SK-N-SH treated with all-trans-retinoic acid at 6 μM for 48 hours (cell line): Measurements from ENCODE around the gene SYNE1.

Experiments
- ATAC-seq: fragments of 200-7000 bp; cut with Tn5 transposase; 3 replicates; pipeline ENCODE4 v1.9.1; 2020; ENCODE audit warnings: mild to moderate bottlenecking, moderate library complexity
- ARNTL ChIP-seq: fragments of 450-650 bp; formaldehyde crosslinking; IDR thresholded peaks from 2 replicates; pipeline ENCODE4 v1.5.0; 2020; ENCODE audit warnings: low read depth, mild to moderate bottlenecking, moderate library complexity, borderline replicate concordance
- BACH2 ChIP-seq: fragments of 250-450 bp; sonication (Bioruptor Pico); IDR thresholded peaks from 2 replicates; pipeline ENCODE4 v1.9.0; 2021; ENCODE audit warnings: mild to moderate bottlenecking, borderline replicate concordance
- CREB5 ChIP-seq: fragments of 250-450 bp; sonication (Bioruptor Pico); IDR thresholded peaks from 2 replicates; pipeline ENCODE4 v1.5.1; 2020; ENCODE audit warnings: low read depth, mild to moderate bottlenecking, moderate library complexity
- CSDC2 ChIP-seq: fragments of 250-450 bp; sonication (Bioruptor Pico); IDR thresholded peaks from 2 replicates; pipeline ENCODE4 v1.5.0; 2020; ENCODE audit warnings: mild to moderate bottlenecking, moderate library complexity
- ESRRG ChIP-seq: fragments of 250-450 bp; sonication (Bioruptor Pico); IDR thresholded peaks from 2 replicates; pipeline ENCODE4 v1.6.1; 2021; ENCODE audit warnings: mild to moderate bottlenecking
- ISL1 ChIP-seq: fragments of 250-450 bp; sonication (Bioruptor Pico); IDR thresholded peaks from 2 replicates; pipeline ENCODE4 v2.1.2; 2022; ENCODE audit warnings: mild to moderate bottlenecking, moderate library complexity
- OSR1 ChIP-seq: fragments of 250-450 bp; sonication (Bioruptor Pico); IDR thresholded peaks from 2 replicates; pipeline ENCODE4 v1.8.0; 2022; ENCODE audit warnings: moderate library complexity, mild to moderate bottlenecking, inconsistent platforms
- PATZ1 ChIP-seq: fragments of 250-450 bp; sonication (Bioruptor Pico); IDR thresholded peaks from 2 replicates; pipeline ENCODE4 v1.8.0; 2020; ENCODE audit warnings: mild to moderate bottlenecking, moderate library complexity, borderline replicate concordance
- PPARA ChIP-seq: fragments of 250-450 bp; sonication (Bioruptor Pico); IDR thresholded peaks from 2 replicates; pipeline ENCODE4 v1.5.0; 2020; ENCODE audit warnings: mild to moderate bottlenecking, borderline replicate concordance
- RARB ChIP-seq: fragments of 250-450 bp; sonication (Bioruptor Pico); IDR thresholded peaks from 2 replicates; pipeline ENCODE4 v1.8.0; 2021; ENCODE audit warnings: mild to moderate bottlenecking, moderate library complexity
- SNAI2 ChIP-seq: fragments of 250-450 bp; sonication (Bioruptor Pico); IDR thresholded peaks from 2 replicates; pipeline ENCODE4 v1.5.0; 2020; ENCODE audit warnings: mild to moderate bottlenecking, moderate library complexity
- TCF4 ChIP-seq: fragments of 250-450 bp; sonication (Bioruptor Pico); IDR thresholded peaks from 2 replicates; pipeline ENCODE4 v1.8.0; 2021; ENCODE audit warnings: mild to moderate bottlenecking, moderate library complexity, borderline replicate concordance
- TOX ChIP-seq: fragments of 250-450 bp; sonication (Bioruptor Pico); IDR thresholded peaks from 2 replicates; pipeline ENCODE4 v1.8.0; 2021; ENCODE audit warnings: mild to moderate bottlenecking, moderate library complexity, borderline replicate concordance
- ZC3H10 ChIP-seq: fragments of 250-450 bp; sonication (Bioruptor Pico); IDR thresholded peaks from 2 replicates; pipeline ENCODE4 v1.5.1; 2021; ENCODE audit warnings: mild to moderate bottlenecking, moderate library complexity
- ZFP3 ChIP-seq: fragments of 250-450 bp; sonication (Bioruptor Pico); IDR thresholded peaks from 2 replicates; pipeline ENCODE4 v1.5.0; 2020; ENCODE audit warnings: mild to moderate bottlenecking, moderate library complexity
- ZFP30 ChIP-seq: fragments of 450-650 bp; formaldehyde crosslinking; IDR thresholded peaks from 2 replicates; pipeline ENCODE4 v1.5.0; 2022; ENCODE audit warnings: mild to moderate bottlenecking, moderate library complexity
- ZNF70 ChIP-seq: fragments of 450-650 bp; formaldehyde crosslinking; IDR thresholded peaks from 2 replicates; pipeline ENCODE4 v1.5.0; 2020; ENCODE audit warnings: mild to moderate bottlenecking, moderate library complexity

Gene SYNE1

GRCh38 chr6:152298848-152299735 is 338.1 kb downstream of the SYNE1 start:
- no peak for ATAC-seq
- TF ChIP-seq ZC3H10 (CRISPR knock-in tag) (no peak), ISL1 (CRISPR knock-in tag) (no peak), CREB5 (CRISPR knock-in tag) (no peak), TCF4 (CRISPR knock-in tag) (no peak), ZFP30 (CRISPR knock-in tag) (no peak), TOX (CRISPR knock-in tag) (no peak), SNAI2 (CRISPR knock-in tag) (no peak), ZFP3 (CRISPR knock-in tag) (no peak)
- TF ChIP-seq, all 23 proteins: peak for 0

GRCh38 chr6:152298055-152298647 is 339.0 kb downstream of the SYNE1 start:
- ATAC-seq: no peak
- TF ChIP-seq SNAI2 (CRISPR knock-in tag) (no peak), ZNF70 (CRISPR knock-in tag) (no peak), RARB (CRISPR knock-in tag) (no peak), ESRRG (CRISPR knock-in tag) (no peak), CREB5 (CRISPR knock-in tag) (no peak), TCF4 (CRISPR knock-in tag) (no peak), ARNTL (CRISPR knock-in tag) (no peak), ISL1 (CRISPR knock-in tag) (no peak), PATZ1 (no peak), ZFP30 (CRISPR knock-in tag) (no peak), OSR1 (no peak)

GRCh38 chr6:152296648-152297376 is 340.4 kb downstream of the SYNE1 start:
- no peak for ATAC-seq
- TF ChIP-seq CSDC2 (CRISPR knock-in tag): no peak
- no peak for TF ChIP-seq ISL1 (CRISPR knock-in tag)

- TF ChIP-seq ISL1 (CRISPR knock-in tag) (no peak), BACH2 (CRISPR knock-in tag) (no peak), PATZ1 (no peak), TOX (CRISPR knock-in tag) (no peak), ARNTL (CRISPR knock-in tag) (no peak), ESRRG (CRISPR knock-in tag) (no peak), CREB5 (CRISPR knock-in tag) (no peak), PPARA (CRISPR knock-in tag) (no peak)
- no peak for ATAC-seq
Observed at GRCh38 chr6:152295920-152296319, 341.2 kb downstream of the SYNE1 start.
